IPS-15b (cell line): ENCODE data around the gene HDAC7.

ENCODE experiments used
- H3K27me3 ChIP-seq: one replicate; pipeline ENCODE4 v1.6.1; 2013; ENCODE audit warnings: low read length; ENCODE audit not compliant: control insufficient read depth, insufficient read depth
- H3K36me3 ChIP-seq: one replicate; pipeline ENCODE4 v1.6.1; 2013; ENCODE audit warnings: low read length; ENCODE audit not compliant: control insufficient read depth, insufficient read depth
- H3K4me1 ChIP-seq: one replicate; pipeline ENCODE4 v1.6.1; 2013; ENCODE audit warnings: mild to moderate bottlenecking, low read length; ENCODE audit not compliant: control insufficient read depth, insufficient read depth
- H3K4me3 ChIP-seq: one replicate; pipeline ENCODE4 v1.5.1; 2013; ENCODE audit warnings: low read depth, low read length
- H3K9ac ChIP-seq: one replicate; pipeline ENCODE4 v1.6.1; 2013; ENCODE audit warnings: low read depth, mild to moderate bottlenecking, low read length
- H3K9me3 ChIP-seq: one replicate; pipeline ENCODE4 v1.6.1; 2013; ENCODE audit warnings: mild to moderate bottlenecking, low read length; ENCODE audit not compliant: control insufficient read depth, insufficient read depth

Gene HDAC7

DNA sequence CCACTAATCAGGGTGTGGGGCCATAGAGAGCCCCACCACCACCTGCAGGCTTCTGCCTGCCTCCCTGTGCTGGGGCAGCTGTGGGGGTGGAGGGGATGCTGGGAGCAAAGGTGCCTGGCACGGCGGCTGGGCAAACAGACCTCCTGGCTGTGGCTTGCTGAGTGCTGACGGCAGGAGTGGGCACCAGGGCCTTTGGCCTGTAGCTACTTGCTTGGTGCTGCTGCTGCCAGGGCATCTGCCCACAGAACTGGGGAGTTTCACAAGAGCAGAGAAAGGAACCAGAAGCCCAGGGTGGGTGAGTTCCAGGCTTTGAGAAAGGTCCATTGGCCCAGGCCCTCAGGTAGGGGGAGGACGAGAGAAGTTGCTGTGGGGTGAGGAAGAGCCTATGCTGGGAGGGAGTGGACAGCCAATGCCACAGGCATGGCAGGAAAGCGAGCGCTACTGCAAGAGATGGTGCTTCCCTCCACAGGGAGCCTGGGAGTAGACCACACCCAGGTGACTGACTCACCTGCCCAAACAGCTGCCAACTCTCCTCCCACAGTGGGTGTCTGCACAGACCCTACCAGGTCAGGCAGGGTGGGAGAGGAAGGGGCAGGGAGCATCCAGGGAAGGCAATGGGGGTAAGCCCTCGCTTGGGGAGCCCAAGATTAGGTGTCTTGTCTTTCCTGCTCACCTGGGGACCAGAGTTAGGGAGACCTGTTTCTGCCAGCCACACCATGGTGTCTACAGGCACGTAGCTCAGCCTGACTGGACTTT is 39.0 kb upstream of the HDAC7 start:
- Histone ChIP-seq H3K36me3 (no peaks in the 10 kb centered on the region), H3K9ac (no peak overlapping the region), H3K9me3 (no peaks in the 10 kb centered on the region)

DNA sequence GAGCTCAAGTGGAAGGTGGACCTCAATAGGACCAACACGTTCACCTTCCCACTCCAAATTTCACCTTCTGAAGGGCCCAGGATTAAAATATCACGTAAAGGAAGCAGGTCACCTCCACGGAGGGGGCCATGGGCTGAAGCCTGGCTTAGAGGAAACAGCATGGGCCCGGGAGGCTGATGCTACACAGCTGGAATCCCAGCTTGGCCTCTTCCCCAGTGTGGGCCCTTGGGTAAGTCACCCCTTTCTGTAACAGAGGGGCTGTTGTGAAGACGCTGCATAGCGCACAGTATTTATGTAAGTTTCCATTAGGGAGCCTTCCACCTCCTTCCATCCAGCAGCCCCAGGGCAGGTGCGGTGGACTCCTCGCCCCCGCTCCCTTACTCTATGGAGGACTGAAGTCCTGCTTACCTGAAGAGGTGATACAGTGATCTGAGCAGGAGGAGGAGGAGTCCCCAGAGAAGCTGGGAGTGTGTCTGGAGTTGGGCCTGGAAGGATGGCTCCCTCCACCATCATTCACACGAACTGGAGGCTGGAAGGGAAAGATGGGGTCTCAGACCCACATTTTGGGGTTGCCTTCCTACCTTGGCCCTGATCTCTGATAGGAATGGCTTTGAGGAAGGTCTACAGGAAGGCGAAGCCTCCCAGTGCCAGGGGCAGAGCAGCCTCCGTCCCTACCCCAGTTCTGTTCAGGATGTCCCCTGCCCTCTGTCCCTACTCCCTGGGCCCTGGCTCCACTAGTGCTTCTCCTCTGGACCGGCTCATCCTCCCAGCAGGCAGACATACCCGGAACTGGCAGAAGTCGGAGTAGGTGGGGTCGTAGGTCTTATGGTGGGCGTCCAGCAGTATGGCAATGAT is 37.2 kb upstream of the HDAC7 start:
- Histone ChIP-seq H3K27me3 (no peaks in the 10 kb centered on the region), H3K9ac (no peak overlapping the region), H3K4me1 (no peaks in the 10 kb centered on the region), H3K4me3 (no peak overlapping the region), H3K36me3 (no peaks in the 10 kb centered on the region), H3K9me3 (no peaks in the 10 kb centered on the region)

More for the DNA sequence above, 39.0 kb upstream of the HDAC7 start:
- H3K4me1 ChIP-seq: no peaks in the 10 kb centered on the region
- no peak overlapping the region for H3K4me3 ChIP-seq
- no peaks in the 10 kb centered on the region for H3K27me3 ChIP-seq

DNA sequence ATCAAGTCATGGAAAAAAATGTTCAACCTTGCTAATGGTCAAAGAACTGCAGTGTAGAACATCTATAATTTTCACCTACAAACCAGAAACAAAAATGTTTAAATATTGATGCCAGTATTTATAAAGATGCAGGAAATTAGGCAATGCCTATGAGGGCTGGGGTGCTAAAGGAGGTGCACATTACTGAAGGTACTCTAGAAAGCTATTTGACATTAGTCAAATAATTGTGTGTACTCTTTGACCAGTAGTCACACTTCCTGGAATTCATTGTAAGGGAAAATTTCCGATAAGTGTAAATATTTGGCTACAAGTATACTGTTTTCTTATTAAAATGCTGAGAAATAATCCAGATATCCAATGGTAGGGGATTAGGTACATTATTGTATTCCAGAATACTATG is 36.4 kb upstream of the HDAC7 start:
- H3K4me1 ChIP-seq: no peaks in the 10 kb centered on the region
- no peaks in the 10 kb centered on the region for H3K9me3 ChIP-seq
- H3K4me3 ChIP-seq: no peak overlapping the region
- peaks cover 4% of the 10 kb centered on the region for H3K27me3 ChIP-seq
- no peak overlapping the region for H3K9ac ChIP-seq
- H3K36me3 ChIP-seq: no peaks in the 10 kb centered on the region

DNA sequence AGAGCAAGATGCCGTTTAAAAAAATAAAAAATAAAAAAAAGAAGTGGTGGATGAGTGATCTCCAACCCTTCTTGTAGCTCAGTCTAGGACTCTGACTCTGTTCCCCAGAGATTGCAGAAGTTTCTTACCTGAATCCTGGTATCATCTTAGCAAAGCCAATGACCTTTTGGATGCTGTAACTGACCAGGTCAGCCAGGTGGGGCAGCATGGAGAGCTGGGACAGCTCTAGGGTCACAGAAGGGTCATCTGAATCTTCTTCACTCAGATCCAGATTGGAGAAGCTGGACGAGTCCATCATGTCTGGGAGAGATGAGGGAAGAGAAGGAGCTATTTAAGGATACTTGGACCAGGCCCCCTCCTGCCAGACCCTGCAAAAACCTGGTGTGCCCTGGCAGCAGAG is 35.8 kb upstream of the HDAC7 start:
- H3K9ac ChIP-seq: no peak overlapping the region
- no peak overlapping the region for H3K4me3 ChIP-seq
- H3K36me3 ChIP-seq: no peaks in the 10 kb centered on the region
- no peaks in the 10 kb centered on the region for H3K4me1 ChIP-seq
- H3K9me3 ChIP-seq: no peaks in the 10 kb centered on the region
- peaks cover 4% of the 10 kb centered on the region for H3K27me3 ChIP-seq

DNA sequence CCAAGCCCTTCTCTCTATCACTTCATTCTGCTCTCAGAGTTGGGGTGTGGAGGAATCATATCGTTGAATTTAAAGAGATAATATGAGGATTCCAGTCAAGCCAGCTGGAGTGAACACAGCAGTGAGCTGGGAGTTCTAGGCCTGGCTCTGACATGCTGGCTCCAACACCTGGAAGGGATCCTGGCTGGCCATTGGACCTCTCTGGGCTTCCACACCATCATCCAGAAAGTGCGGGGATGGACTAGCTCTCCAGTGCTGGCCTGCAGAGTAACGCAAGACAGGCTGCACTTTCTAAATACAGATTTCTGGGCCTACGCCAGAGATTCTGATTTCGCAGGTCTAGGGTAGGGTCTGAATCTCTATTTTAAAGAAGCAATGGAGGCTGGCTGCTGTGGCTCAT is 34.8 kb upstream of the HDAC7 start:
- Histone ChIP-seq H3K27me3 (peaks cover 4% of the 10 kb centered on the region), H3K9me3 (no peaks in the 10 kb centered on the region), H3K36me3 (no peaks in the 10 kb centered on the region), H3K9ac (no peak overlapping the region), H3K4me1 (no peaks in the 10 kb centered on the region), H3K4me3 (no peak overlapping the region)

DNA sequence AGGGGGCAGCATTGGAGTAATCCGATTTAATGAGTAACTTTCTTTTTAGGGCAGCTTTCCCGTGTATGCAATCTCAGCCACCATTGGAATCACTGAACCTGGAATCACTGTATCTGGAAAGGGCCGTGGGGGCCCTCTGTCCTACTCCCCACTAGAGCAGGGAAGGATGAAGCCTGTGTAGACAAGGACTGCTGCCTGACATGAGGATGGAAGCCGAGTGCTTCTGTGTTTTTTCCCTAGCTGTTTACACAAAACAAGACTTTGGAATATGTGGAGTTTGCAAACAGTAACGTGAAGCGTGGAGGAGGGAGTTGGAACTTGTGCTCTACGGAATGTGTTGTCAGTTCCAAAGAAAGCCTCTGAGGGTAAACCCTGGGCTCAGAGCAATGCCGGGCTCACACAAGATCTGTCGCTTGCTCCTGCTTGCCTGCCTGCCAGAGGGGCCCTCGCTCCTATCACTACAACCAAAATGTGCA is 32.4 kb upstream of the HDAC7 start:
- Histone ChIP-seq H3K36me3 (no peaks in the 10 kb centered on the region), H3K27me3 (peaks cover 4% of the 10 kb centered on the region), H3K4me1 (no peaks in the 10 kb centered on the region), H3K4me3 (no peak overlapping the region), H3K9ac (no peak overlapping the region), H3K9me3 (no peaks in the 10 kb centered on the region)

DNA sequence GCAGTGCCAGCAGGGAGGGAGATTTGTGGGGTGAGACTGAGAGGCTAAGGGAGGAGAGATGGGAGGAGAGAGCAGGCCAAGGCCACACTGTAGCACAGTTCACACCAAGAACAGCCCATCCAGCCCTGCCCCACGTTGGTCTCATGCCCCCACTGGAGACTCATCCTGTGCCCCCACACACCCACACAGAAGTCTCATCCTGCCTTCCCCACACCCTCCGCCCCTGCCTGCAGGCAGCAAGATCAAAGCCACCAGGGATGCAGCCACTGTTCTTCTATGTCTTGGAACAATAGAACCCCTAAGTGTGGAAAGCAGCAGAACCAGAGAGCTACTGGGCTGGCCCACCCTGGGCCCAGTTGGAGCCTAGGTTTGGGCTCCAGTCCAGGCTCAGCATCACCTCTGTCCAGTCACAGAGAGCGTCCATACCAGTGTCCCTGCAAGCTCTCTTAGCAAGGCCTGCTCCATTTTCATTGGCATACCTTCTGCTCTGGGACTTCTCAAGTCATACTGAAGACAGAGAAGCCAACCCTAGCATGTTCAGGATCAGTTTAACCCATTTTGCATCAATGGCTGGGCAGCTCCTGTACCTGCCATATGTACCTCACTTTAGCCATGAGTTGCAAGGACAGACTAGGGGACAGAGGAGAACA is 31.7 kb upstream of the HDAC7 start:
- Histone ChIP-seq H3K36me3 (no peaks in the 10 kb centered on the region), H3K4me1 (no peaks in the 10 kb centered on the region), H3K4me3 (no peak overlapping the region), H3K9ac (no peak overlapping the region), H3K27me3 (peaks cover 4% of the 10 kb centered on the region), H3K9me3 (no peaks in the 10 kb centered on the region)

DNA sequence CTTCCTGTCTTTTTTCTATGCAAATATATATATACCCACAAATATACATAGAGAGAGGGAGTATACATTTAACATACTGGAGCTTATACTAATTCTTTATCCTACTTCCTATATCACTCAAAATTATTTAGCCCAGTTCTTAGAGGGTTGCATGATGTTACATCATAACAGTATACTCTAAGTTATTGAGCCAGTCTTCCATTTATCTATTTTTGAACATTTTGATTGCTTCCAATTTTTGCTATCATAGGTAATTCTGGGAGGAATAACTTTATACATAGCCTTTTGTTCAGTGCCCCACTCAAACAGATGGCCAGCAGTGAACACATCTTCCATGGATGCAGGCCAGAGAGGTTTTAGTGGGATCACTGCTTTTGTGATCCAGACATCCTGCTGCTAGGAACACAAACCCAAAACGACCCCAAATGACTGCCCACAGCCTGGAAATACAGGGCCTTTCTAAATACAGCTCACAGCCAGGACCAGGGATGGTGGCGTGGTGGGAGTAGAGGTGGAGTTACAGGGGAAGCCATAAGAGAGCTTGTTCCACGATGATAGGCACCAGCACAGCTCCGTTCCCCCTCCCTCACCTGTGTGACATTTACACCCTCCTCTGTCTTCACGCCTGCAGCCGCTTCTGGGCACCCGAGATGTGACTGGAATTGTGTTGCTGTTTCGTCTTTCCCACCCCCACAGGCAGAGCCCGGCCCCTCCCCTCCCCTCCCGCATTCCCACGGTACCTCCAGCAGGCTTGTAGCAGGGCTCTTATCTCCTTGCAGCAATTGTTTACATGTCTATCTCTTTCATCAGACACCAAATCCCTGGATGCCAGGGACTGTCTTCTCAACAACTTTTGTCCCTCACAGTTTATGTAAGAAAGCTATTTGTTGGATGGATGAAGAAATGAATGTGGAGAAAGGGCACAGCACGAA is 30.7 kb upstream of the HDAC7 start:
- H3K9me3 ChIP-seq: no peaks in the 10 kb centered on the region
- no peak overlapping the region for H3K4me3 ChIP-seq
- no peak overlapping the region for H3K9ac ChIP-seq
- no peaks in the 10 kb centered on the region for H3K36me3 ChIP-seq
- no peaks in the 10 kb centered on the region for H3K4me1 ChIP-seq
- peaks cover 4% of the 10 kb centered on the region for H3K27me3 ChIP-seq

DNA sequence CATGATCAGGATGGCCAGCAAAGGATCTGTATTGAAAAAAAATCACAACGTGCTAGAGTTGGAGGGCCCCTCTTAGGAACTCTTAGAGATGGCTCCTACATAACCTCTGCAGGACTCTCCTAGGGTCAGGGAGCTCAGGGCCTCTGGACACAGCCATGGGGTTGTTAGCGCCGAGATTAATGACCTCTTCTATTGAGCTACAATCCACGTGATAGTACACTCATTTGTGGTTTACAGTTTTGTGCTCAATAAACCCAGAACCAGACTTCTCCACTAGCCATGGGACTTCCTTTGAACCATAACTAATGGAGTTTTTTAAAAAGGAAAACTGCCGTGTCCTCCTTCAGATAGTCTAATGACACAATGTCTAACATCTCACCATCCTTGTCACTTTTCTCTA is 29.6 kb upstream of the HDAC7 start:
- Histone ChIP-seq H3K9me3 (no peaks in the 10 kb centered on the region), H3K27me3 (peaks cover 4% of the 10 kb centered on the region), H3K4me3 (no peak overlapping the region), H3K9ac (no peak overlapping the region), H3K36me3 (no peaks in the 10 kb centered on the region), H3K4me1 (no peaks in the 10 kb centered on the region)

DNA sequence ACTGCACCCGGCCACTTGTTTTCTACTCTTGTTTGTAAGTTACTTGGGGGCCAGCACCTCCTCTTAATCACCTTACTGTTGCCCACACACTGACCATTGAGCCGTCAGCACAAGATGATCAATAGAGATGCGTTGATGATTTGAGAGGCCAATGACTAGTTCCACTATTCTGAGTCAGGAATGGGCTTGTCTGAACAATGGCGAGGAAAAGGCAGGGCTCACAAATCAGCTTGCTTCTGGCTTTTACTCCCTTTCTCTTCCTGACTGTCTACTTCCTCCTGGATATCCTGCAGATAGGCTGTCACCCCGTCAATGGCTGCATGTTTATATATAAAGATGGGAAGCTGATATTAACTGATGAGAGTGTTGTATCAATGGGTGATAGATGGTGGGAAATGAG is 29.1 kb upstream of the HDAC7 start:
- peaks cover 4% of the 10 kb centered on the region for H3K27me3 ChIP-seq
- no peaks in the 10 kb centered on the region for H3K36me3 ChIP-seq
- no peaks in the 10 kb centered on the region for H3K4me1 ChIP-seq
- H3K9ac ChIP-seq: no peak overlapping the region
- no peak overlapping the region for H3K4me3 ChIP-seq
- no peaks in the 10 kb centered on the region for H3K9me3 ChIP-seq
